ENCODE measurements around the gene METTL13. TPM values are rescaled to one million over a fixed set of nuclear protein-coding genes. Genes with fewer than 3 reads are reported as not detected.

METTL13 gene
- total RNA-seq, 120 experiments from 2014 or later = 17.7 to 35.2 (median 25.0) TPM

Other genes with a start within 250 kb of the METTL13 start
- gene MYOCOS, start 159.4 kb upstream of the METTL13 start, total RNA-seq = 1 to 10 TPM in 1 of 120 experiments, under 1 TPM in 30, not detected in 89; 0.21 to 1.4 (median 0.35) TPM
- gene MYOC, start 129.0 kb upstream of the METTL13 start, total RNA-seq = under 1 TPM in 15 of 120 experiments, not detected in 105; 0.22 to 0.72 (median 0.32) TPM
- gene VAMP4, start 39.6 kb upstream of the METTL13 start, total RNA-seq = 10 to 100 TPM; 21.0 to 40.2 (median 29.5) TPM
- 100 to 1,000 TPM in 119 of 120 experiments, 10 to 100 TPM in 1; 79.4 to 235 (median 160) TPM for gene DNM3, start 59.8 kb downstream of the METTL13 start, total RNA-seq

All from dorsolateral prefrontal cortex (tissue), 118 donors.